HG03354 (cell line): ENCODE results near the gene AGTRAP.
A peak's percentile ranks its signal among the peaks of the same experiment; 100 is the strongest.

Experiments used
- ATAC-seq: cut with Tn5 transposase; IDR thresholded peaks from one replicate; pipeline ENCODE4 v1.9.1; 2021; ENCODE audit warnings: mild to moderate bottlenecking; ENCODE audit not compliant: unreplicated experiment, poor library complexity, severe bottlenecking

The AGTRAP gene

DNA sequence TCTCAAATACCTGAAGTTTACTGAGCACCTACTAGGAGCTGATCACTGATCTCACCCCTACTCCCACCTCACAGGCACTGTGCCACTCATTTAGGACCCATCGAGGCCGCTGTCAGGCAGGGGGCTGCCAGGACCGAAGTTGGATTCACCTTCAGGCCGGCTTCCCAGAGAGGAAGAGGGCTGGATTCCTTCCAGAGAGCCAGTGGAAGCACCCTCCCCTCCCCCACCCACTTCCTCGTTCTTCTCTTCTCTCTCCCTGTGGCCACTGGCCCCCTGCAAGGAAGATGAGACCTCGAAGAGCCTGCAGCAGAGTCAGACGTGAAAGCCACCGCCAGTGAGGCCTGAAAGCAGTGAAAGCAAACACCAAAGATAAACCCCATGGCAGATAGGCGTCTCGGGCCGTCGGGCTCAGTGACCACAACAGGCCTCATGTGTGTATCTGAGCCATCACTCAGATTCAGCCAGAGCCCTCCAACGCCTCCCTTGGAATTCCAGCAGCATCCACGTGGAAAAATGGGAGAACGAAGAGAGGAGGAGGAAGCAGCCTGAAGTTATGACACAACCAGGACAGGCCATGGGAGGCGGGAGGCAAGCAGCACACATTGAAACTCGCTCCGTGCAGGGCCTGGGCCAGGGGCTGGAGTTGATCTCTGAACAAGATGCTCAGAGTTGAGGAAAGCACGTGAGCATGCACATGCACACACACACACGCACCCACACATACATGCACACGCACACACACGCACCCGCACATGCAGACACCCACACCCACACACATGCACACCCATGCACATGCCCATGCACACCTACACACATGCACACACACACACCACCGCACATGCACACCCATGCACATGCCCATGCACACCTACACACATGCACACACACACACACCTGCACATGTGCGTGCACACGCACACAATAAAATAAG, 6.2 kb upstream of the AGTRAP start:
- ATAC-seq = no peak

DNA sequence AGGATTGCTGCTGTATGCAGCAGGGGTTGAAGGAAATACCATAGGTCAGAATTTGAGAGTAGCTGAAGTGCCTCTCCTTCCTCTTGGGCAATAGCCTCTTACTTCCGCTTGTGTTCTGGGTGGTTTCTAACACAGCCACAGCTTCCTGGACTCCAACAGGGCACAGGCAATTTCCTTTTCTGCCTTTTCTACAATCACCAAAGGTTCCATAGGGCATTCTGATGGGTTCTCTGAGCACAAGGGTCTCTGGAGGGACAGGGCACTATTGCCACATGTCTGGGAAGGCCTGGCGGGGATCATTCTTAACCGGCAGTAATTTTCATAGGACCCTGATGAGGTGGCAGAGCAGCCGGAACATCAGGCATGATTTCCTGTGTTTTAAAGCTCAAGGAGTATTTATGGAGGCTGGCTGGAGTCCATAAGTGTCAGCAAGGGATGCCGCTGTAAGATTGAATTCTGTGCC, 5.5 kb upstream of the AGTRAP start:
- peak; percentile 69 for ATAC-seq

DNA sequence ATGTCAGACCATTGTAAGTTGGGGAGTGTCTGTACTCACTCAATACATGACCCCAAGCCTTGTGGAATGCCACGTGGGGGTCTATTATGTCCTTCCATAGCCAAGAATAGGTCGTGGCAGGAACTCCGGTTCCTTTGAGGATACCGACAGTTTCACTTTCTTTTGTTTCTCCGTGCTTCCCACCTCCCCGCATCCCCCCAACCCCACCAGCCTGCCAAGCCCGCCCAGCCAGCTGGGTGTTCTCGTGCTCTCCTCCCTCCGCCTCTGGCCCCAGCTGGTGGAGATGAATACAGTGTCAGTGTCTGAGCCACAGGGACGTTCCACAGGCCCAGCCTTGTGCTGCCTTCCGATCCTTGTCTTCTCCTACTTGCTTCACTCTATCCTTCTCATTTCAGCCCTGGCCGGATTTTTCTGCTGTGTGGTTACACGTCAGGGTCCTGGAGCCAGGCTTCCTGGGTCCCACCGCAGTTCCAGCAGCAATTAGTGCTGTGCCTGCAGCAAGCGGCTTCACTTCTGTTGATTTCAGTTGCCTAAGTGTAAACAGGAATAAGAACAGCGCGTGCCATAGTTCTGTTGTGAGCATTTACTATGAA, 4.1 kb upstream of the AGTRAP start:
- ATAC-seq = no peak

DNA sequence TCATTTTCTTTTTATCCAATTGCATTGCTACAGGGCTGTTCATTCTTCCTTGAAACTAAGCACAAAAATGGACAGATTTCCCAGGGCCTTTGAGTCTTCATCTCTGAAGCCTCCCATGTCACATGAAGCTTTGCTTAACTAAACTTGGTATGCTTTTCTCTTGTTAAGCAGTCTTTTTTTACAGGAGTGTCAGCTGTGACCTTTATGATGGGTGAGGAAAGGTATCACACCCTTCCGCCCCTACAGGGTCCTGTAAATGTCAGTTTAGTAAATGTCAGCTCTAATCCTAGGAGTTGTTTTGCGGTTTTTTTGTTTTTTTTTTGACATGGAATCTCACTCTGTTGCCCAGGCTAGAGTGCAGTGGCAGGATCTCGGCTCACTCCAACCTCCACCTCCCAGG, 2.6 kb upstream of the AGTRAP start:
- ATAC-seq = no peak

DNA sequence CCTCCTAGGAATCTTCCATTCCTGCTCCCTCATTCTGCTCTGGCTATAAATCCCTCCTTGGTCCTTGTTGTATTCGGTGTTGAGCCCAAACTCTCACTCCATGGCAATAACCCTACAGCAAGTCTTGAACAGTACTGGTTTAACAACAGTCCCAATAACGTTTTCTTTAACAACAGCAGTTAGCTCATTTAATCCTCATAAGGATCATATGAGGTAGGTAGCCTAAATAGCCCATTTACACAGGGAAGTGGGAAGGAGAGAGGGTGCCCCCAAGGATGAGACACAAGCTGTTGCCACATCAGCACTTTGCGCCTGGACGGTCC, 444 bp upstream of the AGTRAP start:
- peak; percentile 4 for ATAC-seq

DNA sequence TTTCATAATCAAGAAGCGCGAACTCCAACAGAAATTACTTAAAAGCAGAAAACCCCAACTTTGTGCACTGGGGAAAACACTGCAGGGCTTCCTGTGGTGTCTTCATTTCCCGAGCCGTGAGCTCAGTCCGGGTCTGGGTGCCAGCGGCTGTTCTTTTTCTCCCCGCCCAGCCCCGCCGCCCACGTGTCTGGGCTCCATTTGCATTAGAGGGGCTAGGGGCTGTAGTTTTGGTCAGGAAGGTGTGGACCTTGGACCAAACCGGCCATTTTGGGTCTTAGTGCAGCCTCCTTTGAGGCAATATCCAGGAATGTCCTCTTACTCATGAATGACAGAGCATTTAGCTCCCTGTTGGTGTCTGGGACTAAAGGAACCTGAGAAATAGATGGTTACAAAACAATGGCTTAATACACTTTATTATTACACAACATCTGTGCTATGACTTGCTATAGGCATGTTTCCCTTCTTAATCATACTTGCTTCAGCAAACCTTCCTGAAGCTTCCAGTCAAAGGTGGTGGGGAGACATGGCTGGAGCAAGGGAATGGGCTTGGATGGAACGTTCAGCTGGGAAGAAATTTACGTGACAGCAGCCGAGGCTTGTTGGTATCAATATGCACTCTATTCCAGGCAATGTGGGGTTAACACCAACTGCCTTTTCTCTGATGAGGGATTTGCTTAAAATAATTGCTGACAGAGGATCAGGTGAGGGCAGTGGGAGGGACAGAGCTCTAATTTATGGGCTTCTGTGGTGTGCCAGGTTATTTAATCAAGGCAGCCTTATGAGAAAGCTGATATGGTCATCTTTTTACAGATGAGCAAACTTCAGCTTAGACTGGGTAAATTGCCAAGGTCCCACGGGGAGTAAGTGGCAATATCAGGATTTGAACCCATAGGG, 1.1 kb downstream of the AGTRAP start:
- peak; percentile 49 for ATAC-seq

DNA sequence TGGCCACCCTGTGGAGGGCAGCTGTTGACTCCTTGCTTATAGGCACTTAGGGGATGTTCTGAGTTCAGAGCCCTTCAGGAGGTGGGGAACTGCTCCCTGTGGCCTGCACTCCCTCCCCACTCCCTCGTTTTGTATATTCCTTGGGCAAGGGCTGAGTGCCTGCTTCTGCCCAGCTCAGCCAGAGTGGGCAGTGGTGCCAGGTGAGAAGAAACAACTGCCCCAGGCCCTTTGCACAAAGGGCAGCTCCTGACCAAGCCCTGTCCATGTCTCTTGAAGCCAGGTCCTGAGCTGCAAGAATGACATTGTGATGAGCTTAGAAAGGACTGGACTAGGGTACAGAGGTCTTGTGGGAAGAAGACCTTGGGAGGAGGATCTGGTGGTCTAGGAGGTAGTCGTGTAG, 2.2 kb downstream of the AGTRAP start:
- ATAC-seq = no peak

DNA sequence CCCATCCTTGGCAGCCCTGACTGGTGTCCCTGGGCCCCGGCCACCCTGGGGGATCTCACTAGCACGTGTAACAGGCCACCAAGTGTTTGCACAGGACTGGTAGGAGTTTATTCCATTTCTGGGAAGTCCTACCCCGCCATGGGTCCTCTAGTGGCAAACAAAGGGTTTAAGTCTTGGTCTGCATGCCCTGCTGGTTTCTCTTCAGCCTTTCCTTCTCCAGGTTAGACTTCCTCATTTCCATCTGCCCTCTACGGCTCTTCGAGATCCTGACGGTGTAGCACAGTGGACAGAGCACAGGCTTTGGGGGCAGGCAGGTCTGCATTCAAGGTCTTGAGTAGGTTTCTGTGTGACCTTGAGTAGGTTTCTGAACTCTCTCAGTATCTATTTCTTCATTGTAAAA, 2.8 kb downstream of the AGTRAP start:
- no peak for ATAC-seq

DNA sequence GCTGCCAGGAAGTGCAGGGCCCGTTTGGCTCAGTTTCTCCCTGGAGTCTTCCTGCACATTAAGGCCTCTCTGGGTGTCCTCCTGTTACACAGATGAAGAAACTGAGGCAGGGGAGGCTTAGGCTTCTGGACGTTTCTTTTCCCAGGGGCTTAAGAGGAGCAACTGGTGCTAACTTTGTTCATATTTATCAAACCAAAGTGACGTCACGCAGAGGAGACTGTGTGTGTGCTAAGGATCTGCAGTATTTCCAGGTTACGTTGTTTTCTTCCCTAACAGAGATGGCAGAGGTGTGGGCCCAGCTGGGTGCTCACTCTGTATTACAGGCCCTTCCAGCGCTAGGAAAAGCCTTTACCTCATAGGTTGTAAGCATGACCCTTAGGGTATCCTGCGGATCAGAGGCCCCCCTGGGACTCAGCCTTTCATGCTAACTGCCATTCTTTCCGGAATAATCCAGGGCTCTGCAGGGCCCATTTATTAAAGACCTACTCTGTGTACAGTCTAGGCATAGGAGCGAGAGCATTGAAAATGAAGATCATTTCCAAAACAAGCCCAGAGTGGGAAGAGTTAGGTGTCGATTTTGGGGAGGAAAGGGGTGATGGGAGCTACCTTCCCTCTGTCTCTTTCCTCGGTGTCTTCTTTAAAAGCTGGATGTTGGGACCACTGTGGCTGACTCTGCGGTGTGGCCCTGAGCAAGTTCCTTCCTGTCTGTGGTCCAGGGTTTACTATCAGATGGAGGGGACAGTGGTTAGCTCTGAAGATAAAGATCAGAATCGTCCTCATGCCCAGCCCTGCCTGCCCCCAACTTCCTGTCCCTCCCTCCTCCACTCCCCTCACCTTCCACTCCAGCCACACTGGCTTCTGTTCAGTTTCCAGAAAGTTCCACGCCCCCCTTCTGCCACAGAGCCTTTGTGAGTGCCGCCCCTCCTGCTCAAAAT, 4.6 kb downstream of the AGTRAP start:
- no peak for ATAC-seq

DNA sequence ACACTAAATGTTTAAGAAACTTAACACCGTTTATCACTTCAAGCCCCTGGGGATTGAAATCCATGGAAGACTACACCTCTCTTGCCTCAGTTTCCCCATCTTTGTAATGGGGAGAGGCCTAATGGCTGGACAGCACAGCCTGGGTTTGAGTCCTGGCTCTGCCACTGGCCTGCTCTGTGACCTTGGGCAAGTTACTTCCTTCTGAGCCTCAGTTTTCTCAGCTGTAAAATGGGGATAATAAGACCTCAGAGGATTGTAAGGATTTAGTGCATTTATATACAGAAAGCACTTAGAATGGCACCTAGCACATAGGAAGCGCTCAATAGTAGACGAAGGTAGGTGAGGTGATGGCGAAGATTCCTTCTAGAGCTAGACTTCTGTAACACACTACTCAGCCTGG, 5.5 kb downstream of the AGTRAP start:
- ATAC-seq = no peak

DNA sequence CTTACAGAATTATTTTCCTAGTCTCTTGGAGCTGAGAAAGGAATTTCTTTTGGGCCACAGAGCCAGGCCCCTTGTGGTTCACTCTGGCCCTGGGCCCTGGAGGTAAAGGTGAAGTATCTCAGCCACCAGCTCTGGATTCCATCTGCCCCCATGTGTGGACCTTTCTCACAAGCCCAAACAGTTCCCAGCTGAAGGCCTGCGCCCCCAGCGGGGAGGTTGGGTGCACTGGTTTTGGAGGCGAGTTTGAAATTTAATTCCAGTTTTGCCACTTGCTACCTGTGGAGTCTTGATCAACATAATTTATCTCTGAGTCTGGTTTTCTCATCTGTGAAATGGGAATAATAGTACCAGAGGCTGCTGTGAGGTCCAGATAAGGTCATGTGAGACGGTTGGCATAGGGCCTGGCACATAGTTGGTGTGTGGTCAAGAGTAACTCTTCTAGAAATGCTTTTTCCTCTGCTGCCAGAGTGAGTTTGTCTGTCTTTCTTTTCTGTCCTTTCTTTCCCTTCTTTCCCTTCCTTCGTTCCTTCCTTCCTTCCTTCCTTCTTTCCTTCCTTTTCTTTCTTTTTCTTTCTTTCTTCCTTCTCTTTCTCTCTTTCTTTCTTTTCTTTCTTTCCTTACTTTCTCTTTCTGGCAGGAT, 6.1 kb downstream of the AGTRAP start:
- no peak for ATAC-seq

DNA sequence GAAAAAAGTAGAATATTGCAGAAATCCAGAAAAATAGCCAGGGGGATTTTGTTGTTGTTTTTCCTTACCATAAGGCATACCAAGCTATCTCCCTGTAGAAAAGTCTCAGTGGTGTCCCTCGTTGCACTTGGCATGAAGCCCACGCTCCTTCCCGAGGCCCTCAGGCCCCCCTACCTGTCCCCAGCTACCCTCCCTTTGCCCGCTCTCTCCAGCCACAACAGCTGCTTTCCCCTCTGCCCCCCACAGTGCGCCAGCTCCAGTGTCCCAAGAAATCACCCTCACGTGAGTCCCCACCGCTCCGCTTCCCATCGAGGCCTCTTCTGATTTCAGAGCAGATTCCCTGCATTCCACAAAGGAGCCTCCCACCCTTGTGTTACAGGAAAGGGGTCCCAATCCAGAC, 8.4 kb downstream of the AGTRAP start:
- no peak for ATAC-seq

DNA sequence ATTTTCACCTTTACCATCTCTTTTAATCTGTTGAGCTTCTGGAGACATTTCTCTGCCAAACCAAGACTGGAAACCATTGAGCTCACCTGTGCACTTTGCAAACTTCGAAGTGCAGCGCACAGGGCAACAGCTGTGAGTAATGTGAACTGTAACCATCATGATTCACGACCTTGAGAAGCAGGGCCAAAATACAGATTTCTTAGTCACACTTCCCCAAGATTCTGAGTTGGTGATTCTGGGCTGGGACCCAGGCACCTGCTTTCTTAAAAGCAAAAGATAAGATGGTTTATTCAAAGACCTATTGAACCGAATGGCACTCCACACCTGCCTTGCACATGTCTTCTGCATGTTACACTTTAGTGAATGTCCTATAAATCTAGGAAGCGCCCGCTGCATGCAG, 10.2 kb downstream of the AGTRAP start:
- ATAC-seq = no peak

DNA sequence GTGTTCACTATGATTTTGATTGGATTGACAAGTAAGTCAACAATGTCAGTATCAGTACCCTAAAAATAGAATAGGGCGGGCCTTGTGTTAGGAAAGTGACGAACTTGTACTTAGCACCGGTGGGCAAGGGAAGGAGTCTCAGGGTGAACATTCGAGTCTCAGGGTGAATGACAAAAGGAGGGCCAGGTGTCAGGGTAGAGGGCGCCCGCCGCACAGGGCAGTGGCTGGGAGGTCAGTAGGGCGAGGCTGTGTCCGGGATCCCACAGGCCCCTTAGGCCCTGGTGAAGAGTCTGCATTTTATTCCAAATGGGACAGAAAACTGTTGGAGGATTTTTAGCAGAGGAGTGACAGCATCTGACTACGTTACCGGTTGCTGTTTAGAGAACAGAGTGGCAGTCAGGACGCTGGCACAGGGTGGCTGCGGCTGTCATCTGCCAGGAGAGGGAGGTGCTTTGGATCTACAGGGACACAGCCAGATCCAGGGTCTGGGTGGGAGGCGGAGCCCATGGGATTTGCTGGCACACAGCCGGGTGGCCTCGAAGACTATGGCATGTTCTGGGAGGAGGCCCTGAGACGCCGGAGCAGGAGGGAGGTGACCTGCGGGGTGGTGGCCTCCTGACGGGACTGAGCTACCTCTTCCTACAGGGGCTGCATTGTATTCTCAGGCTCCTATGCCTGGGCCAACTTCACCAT, 11.0 kb downstream of the AGTRAP start:
- ATAC-seq = no peak

DNA sequence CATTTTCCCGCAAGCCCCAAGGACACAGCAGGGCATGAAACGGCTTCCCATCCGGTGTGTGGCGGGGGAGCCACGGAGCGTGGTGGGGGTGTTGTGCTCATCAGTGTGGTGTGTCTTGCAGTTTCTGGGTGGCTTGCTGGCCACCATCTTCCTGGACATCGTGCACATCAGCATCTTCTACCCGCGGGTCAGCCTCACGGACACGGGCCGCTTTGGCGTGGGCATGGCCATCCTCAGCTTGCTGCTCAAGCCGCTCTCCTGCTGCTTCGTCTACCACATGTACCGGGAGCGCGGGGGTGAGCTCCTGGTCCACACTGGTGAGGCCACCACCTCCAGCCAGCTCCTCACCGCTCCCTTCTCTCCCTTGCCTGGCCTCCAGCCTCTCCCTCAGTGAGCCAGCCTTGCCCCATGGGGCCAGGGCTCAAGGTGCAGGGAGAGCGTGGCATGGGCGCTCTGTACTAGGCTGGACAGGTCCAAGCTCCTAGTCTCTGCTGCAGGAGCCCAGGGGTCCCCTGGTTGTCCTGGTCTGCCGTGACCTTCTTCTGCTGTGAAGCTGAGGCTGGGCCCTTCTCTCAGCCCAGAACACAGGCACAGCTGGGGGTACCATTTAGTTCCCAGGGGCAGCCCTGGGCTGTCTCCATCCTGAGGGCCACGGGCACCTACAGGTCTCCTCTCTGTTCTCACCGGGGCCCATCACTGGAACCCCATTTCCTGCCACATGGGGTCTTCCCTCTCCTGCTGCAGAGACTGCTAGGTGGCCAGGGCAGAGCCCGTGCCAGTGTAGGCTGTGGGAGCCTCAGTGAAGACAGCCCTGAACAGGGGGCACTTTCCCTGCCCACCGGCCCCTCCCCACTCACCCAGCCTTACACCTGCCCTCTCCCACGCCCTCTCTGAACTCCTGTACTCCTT, 12.6 kb downstream of the AGTRAP start:
- ATAC-seq = no peak

DNA sequence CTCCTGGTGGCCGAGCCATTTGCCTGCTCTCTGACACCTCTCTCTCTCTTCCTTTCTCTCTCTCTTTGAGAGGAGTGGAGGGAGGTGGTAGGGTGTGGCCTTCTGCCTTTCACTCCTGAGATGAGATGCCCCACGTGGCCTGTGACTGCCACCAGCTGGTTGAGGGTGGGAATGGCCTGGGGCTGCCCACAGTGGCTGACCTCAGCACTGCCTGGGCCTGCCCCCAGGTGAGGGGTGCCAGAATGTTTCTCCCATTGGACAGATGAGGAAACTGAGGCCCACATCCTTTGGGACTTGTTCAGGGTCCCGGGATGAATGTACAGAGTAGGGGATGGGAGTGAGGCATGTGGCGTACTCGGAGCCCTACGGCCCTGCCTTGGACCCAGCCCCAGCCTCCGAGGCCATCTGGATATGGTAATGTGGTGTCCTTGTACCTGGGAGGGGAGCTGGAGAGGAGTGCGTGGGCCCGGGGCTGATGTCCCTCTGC, 13.3 kb downstream of the AGTRAP start:
- ATAC-seq = peak; percentile 66

DNA sequence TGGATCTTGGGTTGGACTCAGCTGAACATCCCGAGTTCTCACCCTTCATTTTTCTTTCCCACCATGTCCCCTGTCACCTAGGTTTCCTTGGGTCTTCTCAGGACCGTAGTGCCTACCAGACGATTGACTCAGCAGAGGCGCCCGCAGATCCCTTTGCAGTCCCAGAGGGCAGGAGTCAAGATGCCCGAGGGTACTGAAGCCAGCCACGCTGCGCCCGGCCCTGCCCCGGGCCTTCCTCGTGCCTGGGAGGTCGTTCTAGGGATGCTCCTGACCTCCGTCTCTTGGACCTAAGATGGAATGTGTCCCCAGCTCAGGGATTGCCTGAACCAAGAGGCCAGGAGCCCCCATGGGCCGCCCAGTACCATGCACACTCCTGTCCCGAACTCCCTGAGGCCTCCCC, 14.1 kb downstream of the AGTRAP start:
- ATAC-seq = no peak
